Thoracic aorta (tissue), 2 donors: ENCODE data around the gene DNM3. TPM values are rescaled to one million over a fixed set of nuclear protein-coding genes. Genes with fewer than 3 reads are reported as not detected.

Experiments
- ATAC-seq: fragments of 150-250 bp; one replicate; pipeline ENCODE4 v1.8.0; 2017; ENCODE audit warnings: low read depth; ENCODE audit not compliant: insufficient number of reproducible peaks, low FRiP score
- DNase-seq: peaks from one replicate; pipeline ENCODE4 v3.0.0-alpha.2; 2020; ENCODE audit warnings: low spot score
- H3K27ac ChIP-seq, 2 donors: fragments of 200-600 bp; sonication (generic); 1 replicate in 1 of 2; 2 replicates in 1 of 2; pipeline ENCODE4 v1.5.1; 2016; ENCODE audit warnings: mild to moderate bottlenecking in 2 of 2, moderate library complexity in 2 of 2
- H3K27me3 ChIP-seq: fragments of 200-600 bp; sonication (generic); replicated peaks from 2 replicates; pipeline ENCODE4 v1.6.0; 2016; ENCODE audit warnings: mild to moderate bottlenecking; ENCODE audit not compliant: insufficient read depth
- H3K36me3 ChIP-seq: fragments of 200-600 bp; sonication (generic); one replicate; pipeline ENCODE4 v1.5.1; 2016
- H3K4me1 ChIP-seq, 2 donors: fragments of 200-600 bp; sonication (generic); 1 replicate in 1 of 2; 2 replicates in 1 of 2; pipeline versions ENCODE4 v1.5.1 to v1.6.0; 2016; ENCODE audit warnings: low read depth in 2 of 2, mild to moderate bottlenecking in 1 of 2; ENCODE audit not compliant: control insufficient read depth in 1 of 2
- H3K4me3 ChIP-seq: fragments of 200-600 bp; sonication (generic); 2 replicates; pipeline ENCODE4 v1.5.1; 2016; ENCODE audit warnings: mild to moderate bottlenecking
- H3K9me3 ChIP-seq: fragments of 200-600 bp; sonication (generic); 2 replicates; pipeline ENCODE4 v1.5.1; 2016
- CTCF ChIP-seq: fragments of 200-600 bp; sonication (generic); IDR thresholded peaks from one replicate; pipeline ENCODE4 v1.5.1; 2019; ENCODE audit warnings: antibody characterized with exemption
- total RNA-seq, 2 donors: library from RNA; depleted of rRNA; stranded (reverse); fragments of >200 nt; gene quantifications; one replicate each; pipeline versions ENCODE4 v1.1.0 to v1.2.3, GENCODE V29; 2016

Gene DNM3
- total RNA-seq, 2 donors from 2014 or later, result 5.8 to 7.5 TPM

GRCh38 chr1:171890131-171890530 is 48.8 kb downstream of the DNM3 start:
- no peak for DNase-seq
- Histone ChIP-seq H3K4me1 (no peaks in the 10 kb centered on the region), H3K27me3 (no peaks in the 10 kb centered on the region), H3K36me3 (no peaks in the 10 kb centered on the region), H3K9me3 (no peaks in the 10 kb centered on the region), H3K4me3 (no peak overlapping the region), H3K27ac (no peak overlapping the region)
- no peak for ATAC-seq
- no peak for TF ChIP-seq CTCF

- ATAC-seq (no peak), DNase-seq (no peak)
- no peaks in the 10 kb centered on the region for H3K4me1 ChIP-seq
- H3K9me3 ChIP-seq, result no peaks in the 10 kb centered on the region
- TF ChIP-seq CTCF, result no peak
- no peaks in the 10 kb centered on the region for H3K27me3 ChIP-seq
- H3K27ac ChIP-seq, result no peak overlapping the region
- no peak overlapping the region for H3K4me3 ChIP-seq
- no peaks in the 10 kb centered on the region for H3K36me3 ChIP-seq
These were observed 55.8 kb downstream of the DNM3 start for GRCh38 chr1:171896936-171897703.

- Histone ChIP-seq H3K9me3 (no peaks in the 10 kb centered on the region), H3K27me3 (no peaks in the 10 kb centered on the region), H3K27ac (no peak overlapping the region), H3K36me3 (no peaks in the 10 kb centered on the region), H3K4me3 (no peak overlapping the region), H3K4me1 (no peaks in the 10 kb centered on the region)
- no peak for TF ChIP-seq CTCF
- ATAC-seq, result no peak
- DNase-seq, result no peak
These were observed 57.6 kb downstream of the DNM3 start for GRCh38 chr1:171898941-171899340.

GRCh38 chr1:171899838-171900237 is 58.5 kb downstream of the DNM3 start:
- ATAC-seq, result no peak
- Histone ChIP-seq H3K9me3 (no peaks in the 10 kb centered on the region), H3K27me3 (no peaks in the 10 kb centered on the region), H3K4me1 (no peaks in the 10 kb centered on the region), H3K4me3 (no peak overlapping the region), H3K27ac (no peak overlapping the region), H3K36me3 (no peaks in the 10 kb centered on the region)
- no peak for TF ChIP-seq CTCF
- no peak for DNase-seq

- ATAC-seq (no peak), DNase-seq (no peak)
- Histone ChIP-seq H3K36me3 (no peaks in the 10 kb centered on the region), H3K9me3 (no peaks in the 10 kb centered on the region), H3K27ac (no peak overlapping the region), H3K4me3 (no peak overlapping the region), H3K27me3 (no peaks in the 10 kb centered on the region), H3K4me1 (no peaks in the 10 kb centered on the region)
- TF ChIP-seq CTCF, result no peak
These were observed 59.9 kb downstream of the DNM3 start for GRCh38 chr1:171901245-171901644.
